ENCODE measurements around the gene EIF4E.
"Not testable (repeated sequence)": the region's sequence is repeated elsewhere in the genome, so short reads cannot be mapped to it uniquely, and the experiment has no call there.

The EIF4E gene

GRCh38 chr4:98872120-98872906 is 56.6 kb downstream of the EIF4E start:
- DNase-seq = not testable (repeated sequence)

GRCh38 chr4:98867648-98868047 is 61.3 kb downstream of the EIF4E start:
- DNase-seq = no peak

GRCh38 chr4:98865059-98865458 is 63.9 kb downstream of the EIF4E start:
- DNase-seq = no peak

- DNase-seq = no peak
These were observed 64.4 kb downstream of the EIF4E start for GRCh38 chr4:98864560-98864959.

GRCh38 chr4:98862371-98862770 is 66.6 kb downstream of the EIF4E start:
- DNase-seq = no peak

- no peak for DNase-seq
These were observed 67.6 kb downstream of the EIF4E start for GRCh38 chr4:98861100-98861884.

GRCh38 chr4:98851806-98852205 is 77.1 kb downstream of the EIF4E start:
- no peak for DNase-seq

- no peak for DNase-seq
These were observed 78.0 kb downstream of the EIF4E start for GRCh38 chr4:98850937-98851336.

- DNase-seq = no peak
These were observed 80.5 kb downstream of the EIF4E start for GRCh38 chr4:98848448-98848847.

- no peak for DNase-seq
These were observed 83.0 kb downstream of the EIF4E start for GRCh38 chr4:98845960-98846359.

GRCh38 chr4:98842917-98843316 is 86.0 kb downstream of the EIF4E start:
- not testable (repeated sequence) for DNase-seq

GRCh38 chr4:98838977-98839618 is 89.8 kb downstream of the EIF4E start:
- no peak for DNase-seq

- no peak for DNase-seq
These were observed 90.4 kb downstream of the EIF4E start for GRCh38 chr4:98838531-98838930.

- DNase-seq = no peak
These were observed 95.5 kb downstream of the EIF4E start for GRCh38 chr4:98833384-98833783.

GRCh38 chr4:98831036-98831435 is 97.9 kb downstream of the EIF4E start:
- DNase-seq = not testable (repeated sequence)

Data from stimulated activated CD4-positive, alpha-beta T cell treated with anti-CD3 and anti-CD28 coated beads, Interleukin-4, amount 100 ng/mL, for 1 hour (primary cell).